ENCODE results near the gene MGAT5B. TPM values are rescaled to one million over a fixed set of nuclear protein-coding genes. Genes with fewer than 3 reads are reported as not detected.

MGAT5B gene
- total and polyA plus RNA-seq, 2 of the 13 experiments (the other 11 are each of a cell fraction or from before 2014, with no cell fraction given), result 0.07 to 0.13 TPM

GRCh38 chr17:76877437-76877836, 9.2 kb downstream of the MGAT5B start (continued):
- TF ChIP-seq, protein P1, sequence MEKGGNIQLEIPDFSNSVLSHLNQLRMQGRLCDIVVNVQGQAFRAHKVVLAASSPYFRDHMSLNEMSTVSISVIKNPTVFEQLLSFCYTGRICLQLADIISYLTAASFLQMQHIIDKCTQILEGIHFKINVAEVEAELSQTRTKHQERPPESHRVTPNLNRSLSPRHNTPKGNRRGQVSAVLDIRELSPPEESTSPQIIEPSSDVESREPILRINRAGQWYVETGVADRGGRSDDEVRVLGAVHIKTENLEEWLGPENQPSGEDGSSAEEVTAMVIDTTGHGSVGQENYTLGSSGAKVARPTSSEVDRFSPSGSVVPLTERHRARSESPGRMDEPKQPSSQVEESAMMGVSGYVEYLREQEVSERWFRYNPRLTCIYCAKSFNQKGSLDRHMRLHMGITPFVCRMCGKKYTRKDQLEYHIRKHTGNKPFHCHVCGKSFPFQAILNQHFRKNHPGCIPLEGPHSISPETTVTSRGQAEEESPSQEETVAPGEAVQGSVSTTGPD (CRISPR knock-in tag; IDR thresholded peaks at IDR 0.05), result no peak
- TF ChIP-seq ZNF607 (CRISPR knock-in tag; IDR thresholded peaks at IDR 0.05; ENCODE audit: borderline replicate concordance) (no peak), TBL1XR1 (IDR thresholded peaks at IDR 0.05; ENCODE audit: borderline replicate concordance, low read length, partially characterized antibody) (no peak), RFXANK (CRISPR knock-in tag; IDR thresholded peaks at IDR 0.05) (no peak), ZNF740 (CRISPR knock-in tag; IDR thresholded peaks at IDR 0.05) (no peak), ZNF496 (CRISPR knock-in tag; IDR thresholded peaks at IDR 0.05; ENCODE audit: insufficient replicate concordance) (no peak), ELF3 (CRISPR knock-in tag; IDR thresholded peaks at IDR 0.05) (no peak)
- TF ChIP-seq, protein P2, sequence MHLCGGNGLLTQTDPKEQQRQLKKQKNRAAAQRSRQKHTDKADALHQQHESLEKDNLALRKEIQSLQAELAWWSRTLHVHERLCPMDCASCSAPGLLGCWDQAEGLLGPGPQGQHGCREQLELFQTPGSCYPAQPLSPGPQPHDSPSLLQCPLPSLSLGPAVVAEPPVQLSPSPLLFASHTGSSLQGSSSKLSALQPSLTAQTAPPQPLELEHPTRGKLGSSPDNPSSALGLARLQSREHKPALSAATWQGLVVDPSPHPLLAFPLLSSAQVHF (CRISPR knock-in tag; IDR thresholded peaks at IDR 0.05), result no peak

DNA sequence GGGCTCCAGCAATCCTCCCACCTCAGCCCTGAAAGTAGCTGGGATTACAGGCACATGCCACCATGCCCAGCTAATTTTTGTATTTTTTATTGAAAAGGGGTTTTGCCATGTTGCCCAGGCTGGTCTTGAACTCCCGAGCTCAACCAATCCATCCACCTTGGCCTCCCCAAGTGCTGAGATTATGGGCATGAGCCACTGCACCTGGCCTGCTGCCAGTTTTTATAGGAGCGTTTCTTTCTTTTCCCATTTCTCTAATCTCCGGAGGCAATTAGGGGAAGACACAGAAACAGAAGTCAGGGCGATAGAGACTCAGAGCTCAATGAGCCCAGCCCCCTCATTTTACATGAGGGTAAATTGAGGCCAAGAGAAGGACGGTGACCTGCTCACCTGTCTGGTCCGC, 10.4 kb downstream of the MGAT5B start:
- DNase-seq (ENCODE audit: low spot score), result no peak
- no peaks in the 10 kb centered on the region for H3K4me1 ChIP-seq (ENCODE audit: insufficient read depth, low read length)
- BruUV-seq (replicated peaks), result no TSS peak
- no peak overlapping the region for H3K4me3 ChIP-seq (replicated peaks in 1 of 3; ENCODE audit: insufficient read depth in 1 of 3, low read depth in 2 of 3, low read length in 3 of 3)
- H3K27ac ChIP-seq (ENCODE audit: extremely low read length, insufficient read depth, low read length), result no peak overlapping the region
- peaks cover 9% of the 10 kb centered on the region; the same call in 1 of the 2 replicates for H3K9me3 ChIP-seq (ENCODE audit: low read length)
- ChIA-PET CTCF (ENCODE audit: low intra/inter-chr PET ratio, low total read pairs) (no interaction called here), POLR2A (no interaction called here)
- H3K36me3 ChIP-seq (replicated peaks in 1 of 2; ENCODE audit: control insufficient read depth in 1 of 2, insufficient read depth in 2 of 2, low read length in 2 of 2), result no peaks in the 10 kb centered on the region
- FAIRE-seq, result no peak
- WGBS (ENCODE audit: low lambda C conversion rate), result 32% methylated on average over 6 of the region's 6 CpGs
- ATAC-seq, result no peak
- H3K79me2 ChIP-seq (ENCODE audit: insufficient read depth, low read length), result no peaks in the 10 kb centered on the region
- peaks cover 2% of the 10 kb centered on the region; the same call in 1 of the 2 replicates for H4K20me1 ChIP-seq (ENCODE audit: insufficient read depth, low read length)
- intact Hi-C loops (cut with micrococcal nuclease; ENCODE audit: unreplicated experiment), result no loop called here
- no peak overlapping the region for H2AFZ ChIP-seq (ENCODE audit: low read length)
- in situ Hi-C loops (cut with HindIII; ENCODE audit: extremely low pct_ligation_motif_present, low pct_unique_long_range_greater_than_20kb), result no loop called here
- H3K9ac ChIP-seq (ENCODE audit: insufficient read depth, low read depth, low read length), result no peak overlapping the region
- peaks cover 9 to 57% of the 10 kb centered on the region in 2 experiments; a peak in 4 of 5 replicates for H3K27me3 ChIP-seq (ENCODE audit: control insufficient read depth in 1 of 2, insufficient read depth in 2 of 2, low read length in 2 of 2)
- H3K4me2 ChIP-seq (ENCODE audit: low read depth, low read length), result no peak overlapping the region
- TF ChIP-seq LCORL (IDR thresholded peaks at IDR 0.05) (peak; percentile 62; the same call in 1 of the 2 replicates), LCORL (CRISPR knock-in tag; IDR thresholded peaks at IDR 0.05) (no peak), ZNF550 (CRISPR knock-in tag; IDR thresholded peaks at IDR 0.05; ENCODE audit: borderline replicate concordance) (no peak), MAF1 (CRISPR knock-in tag; IDR thresholded peaks at IDR 0.05; ENCODE audit: borderline replicate concordance) (no peak), ZBTB7A (CRISPR knock-in tag; IDR thresholded peaks at IDR 0.05) (no peak)
- TF ChIP-seq, protein P3, sequence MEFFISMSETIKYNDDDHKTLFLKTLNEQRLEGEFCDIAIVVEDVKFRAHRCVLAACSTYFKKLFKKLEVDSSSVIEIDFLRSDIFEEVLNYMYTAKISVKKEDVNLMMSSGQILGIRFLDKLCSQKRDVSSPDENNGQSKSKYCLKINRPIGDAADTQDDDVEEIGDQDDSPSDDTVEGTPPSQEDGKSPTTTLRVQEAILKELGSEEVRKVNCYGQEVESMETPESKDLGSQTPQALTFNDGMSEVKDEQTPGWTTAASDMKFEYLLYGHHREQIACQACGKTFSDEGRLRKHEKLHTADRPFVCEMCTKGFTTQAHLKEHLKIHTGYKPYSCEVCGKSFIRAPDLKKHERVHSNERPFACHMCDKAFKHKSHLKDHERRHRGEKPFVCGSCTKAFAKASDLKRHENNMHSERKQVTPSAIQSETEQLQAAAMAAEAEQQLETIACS (CRISPR knock-in tag; IDR thresholded peaks at IDR 0.05), result no peak
- TF ChIP-seq, protein P4, sequence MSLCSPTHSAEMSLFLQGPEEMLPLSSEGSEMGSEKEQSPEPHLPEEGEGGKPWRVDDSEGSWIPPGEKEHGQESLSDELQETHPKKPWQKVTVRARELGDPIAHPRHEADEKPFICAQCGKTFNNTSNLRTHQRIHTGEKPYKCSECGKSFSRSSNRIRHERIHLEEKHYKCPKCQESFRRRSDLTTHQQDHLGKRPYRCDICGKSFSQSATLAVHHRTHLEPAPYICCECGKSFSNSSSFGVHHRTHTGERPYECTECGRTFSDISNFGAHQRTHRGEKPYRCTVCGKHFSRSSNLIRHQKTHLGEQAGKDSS (CRISPR knock-in tag; IDR thresholded peaks at IDR 0.05; ENCODE audit: borderline replicate concordance, low read depth), result no peak

All from HepG2 (cell line).